GM20431 (cell line): ENCODE measurements around the gene SMYD3.

ENCODE experiments used
- in situ Hi-C: fragments of 300-500 bp; cut with MseI, MboI; formaldehyde crosslinking; loops from one replicate; pipeline ENCODE4 v1.15.0; 2020; ENCODE audit warnings: low sequenced_read_pairs; ENCODE audit not compliant: unreplicated experiment

SMYD3 gene

DNA sequence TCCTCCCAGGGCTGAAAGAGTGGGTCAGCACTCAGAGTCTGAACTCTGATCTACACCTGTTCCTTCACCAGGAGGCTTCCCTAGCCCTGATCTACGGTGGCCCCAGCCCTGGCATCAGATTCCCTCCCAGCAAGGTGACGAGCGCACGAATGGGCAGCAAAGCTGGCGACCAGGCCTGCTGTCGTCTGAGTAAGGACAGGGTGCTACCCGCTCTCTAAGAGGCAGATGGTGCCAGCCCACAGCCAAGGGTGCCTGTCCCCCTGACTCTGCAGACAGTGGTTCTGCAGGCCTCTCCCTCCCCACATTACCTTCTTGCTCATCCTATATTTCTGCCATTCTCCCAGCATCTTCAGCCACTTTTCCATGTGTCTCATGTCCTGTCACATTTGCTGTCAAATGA lies 10.3 kb upstream of the SMYD3 start:
- in situ Hi-C loops: no loop called here

DNA sequence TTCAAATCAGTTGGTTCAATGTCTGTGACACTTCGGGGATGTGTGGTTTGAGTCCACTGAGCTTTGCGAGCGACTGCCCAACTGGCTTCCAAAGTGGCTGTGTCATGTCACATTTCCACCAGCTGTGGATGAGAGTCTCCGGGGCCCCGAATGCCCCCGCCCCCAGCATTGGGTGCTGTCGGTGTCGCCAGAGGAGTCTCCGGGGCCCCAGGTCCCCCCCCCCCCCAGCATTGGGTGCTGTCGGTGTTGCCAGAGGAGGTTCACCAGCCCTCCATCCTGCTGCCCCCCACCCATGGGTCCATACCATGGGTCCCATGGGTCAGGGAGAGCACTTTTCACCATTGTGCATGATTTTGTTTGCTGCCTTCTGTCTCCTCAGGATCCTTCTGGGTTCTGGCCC lies 9.0 kb upstream of the SMYD3 start:
- in situ Hi-C loops: no loop called here

DNA sequence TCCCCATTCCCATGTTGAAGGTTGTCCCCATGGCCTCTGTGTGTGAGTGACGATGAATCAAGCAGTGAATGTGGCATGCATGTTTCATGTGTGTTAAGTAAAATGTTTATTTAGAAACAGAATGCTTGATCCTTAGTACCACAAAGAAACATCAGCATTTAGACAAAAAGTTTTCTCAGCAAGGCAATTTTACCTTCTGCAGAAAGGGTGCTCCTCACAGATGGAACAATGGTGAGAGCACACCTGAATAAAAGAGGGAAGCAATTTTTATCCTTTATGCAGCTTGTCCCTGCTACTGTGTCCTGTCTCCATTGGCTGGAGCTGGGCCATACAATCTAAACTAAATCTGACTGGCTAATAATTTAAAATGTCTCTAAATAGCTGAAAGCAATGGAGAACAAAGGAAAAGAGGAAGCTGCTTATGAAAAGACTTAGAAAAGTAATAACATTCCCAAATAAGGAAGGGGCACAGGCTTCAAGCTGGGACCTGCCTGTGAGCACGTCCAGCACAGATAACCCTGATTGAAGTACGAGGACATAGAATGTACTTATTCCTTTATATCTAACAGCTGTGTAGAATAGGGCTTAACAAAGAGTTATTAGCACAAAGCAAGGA lies 8.4 kb upstream of the SMYD3 start:
- in situ Hi-C loops: no loop called here

DNA sequence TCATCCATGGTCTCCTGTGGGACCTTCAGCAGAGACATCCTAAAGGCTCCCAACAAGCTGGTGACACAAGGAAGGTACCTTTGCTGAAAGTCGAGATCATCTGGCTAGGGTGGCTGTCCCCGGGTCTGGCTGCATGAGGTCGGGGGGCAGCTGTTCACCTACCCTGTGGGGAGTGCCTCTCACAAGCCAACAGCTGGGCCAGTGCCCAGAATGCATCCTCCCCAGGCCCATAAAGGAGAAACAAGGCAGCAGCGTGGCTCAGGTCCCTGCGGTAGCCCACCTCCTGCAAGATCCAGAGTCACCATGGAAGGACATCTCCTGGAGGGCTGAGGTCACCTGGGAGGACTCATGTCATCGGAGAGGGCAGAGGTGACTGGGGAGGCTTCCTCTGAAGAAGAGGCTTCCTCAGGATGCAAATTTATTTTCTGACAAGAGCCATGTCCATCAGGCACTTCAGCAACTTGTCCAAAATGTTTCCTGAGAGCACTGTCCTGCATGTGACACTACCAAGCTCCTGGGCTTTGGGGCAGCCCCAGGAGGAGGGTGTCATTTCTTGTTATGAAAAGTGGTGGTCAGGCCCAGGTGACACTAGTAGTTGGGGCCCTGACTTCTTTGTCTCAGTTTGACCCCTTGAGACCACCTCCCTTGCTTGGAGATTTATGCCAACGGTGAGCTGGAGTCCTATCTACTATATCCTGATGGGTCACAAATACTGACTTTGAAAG lies 6.7 kb upstream of the SMYD3 start:
- in situ Hi-C loops: no loop called here

DNA sequence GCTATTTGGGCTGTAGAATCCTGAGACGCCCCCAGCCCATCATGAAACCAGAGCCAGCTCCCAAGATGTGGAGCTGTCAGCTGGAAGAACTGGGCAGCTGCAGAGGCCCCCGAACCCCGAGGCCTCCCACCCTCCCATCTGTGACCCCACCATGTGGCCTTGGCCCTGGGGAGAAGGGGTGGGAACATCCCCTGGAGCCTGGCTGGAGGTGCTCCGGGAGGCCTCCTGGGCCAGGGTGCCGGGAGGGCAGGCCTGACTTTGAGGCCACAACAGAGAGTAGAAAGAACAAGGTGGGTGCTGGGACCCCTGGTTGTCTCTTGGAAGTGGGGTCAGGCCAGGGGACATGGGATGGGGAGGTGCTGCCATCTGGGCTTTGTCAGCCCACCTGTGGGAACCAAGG lies 6.0 kb upstream of the SMYD3 start:
- in situ Hi-C loops: no loop called here

DNA sequence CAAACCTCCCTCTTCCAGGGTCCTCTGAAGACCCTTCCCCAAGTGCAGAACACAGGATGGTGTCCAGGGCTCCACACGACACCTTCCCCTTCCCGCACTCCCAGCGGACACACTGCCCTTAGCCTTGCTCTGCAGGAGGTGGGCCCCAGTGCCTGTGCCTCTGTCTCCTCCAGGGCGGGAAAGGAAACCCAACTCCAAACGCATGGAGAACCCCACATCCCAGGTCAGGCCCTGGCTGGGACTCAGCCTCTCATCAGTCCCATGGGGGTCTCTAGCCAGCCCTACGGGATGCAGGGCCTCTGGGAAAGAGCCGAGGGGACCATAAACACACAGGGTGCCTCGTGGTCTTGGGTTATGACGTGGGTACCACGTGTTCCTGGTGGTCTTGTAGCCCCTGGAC lies 5.6 kb upstream of the SMYD3 start:
- in situ Hi-C loops: no loop called here

DNA sequence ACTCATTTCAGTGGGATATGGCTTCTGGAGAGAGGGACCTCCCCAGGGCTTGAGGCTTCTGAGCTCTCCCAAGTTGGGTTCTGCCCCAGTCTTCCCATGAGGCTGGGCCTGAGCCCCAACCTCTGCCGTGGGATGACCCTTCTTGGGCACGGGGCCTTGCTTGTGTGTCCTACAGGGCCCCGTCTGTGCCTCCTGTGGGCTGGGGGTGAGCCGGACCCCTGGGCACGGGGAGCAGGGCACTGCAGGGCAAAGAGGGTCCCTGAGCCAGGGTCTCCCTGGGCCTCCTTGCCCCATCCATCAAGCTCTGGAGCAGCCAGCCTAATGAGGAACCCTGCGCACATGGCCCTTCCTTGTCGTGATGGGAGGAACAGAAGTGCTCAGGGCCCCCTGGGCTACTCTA lies 5.2 kb upstream of the SMYD3 start:
- in situ Hi-C loops: no loop called here

DNA sequence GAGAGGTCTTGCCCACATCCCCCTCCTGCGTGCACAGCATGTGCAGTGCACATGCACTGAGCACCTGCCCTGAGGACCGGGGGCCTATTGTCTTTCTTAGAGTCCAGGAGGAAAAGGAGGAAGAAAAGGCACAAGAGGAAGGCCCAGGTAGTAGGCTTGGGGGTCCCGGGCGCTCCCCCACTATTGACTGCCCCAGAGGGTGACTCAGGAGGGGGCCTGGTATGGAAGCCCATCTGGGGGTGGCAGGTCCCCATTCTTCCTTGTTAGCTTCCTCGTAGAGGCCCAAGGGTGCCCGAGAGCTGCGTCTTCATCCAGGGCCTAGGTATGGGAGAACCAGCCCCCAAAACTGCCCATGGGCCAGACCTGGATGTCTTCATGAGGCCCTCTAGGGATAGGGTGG lies 4.1 kb upstream of the SMYD3 start:
- in situ Hi-C loops: no loop called here

DNA sequence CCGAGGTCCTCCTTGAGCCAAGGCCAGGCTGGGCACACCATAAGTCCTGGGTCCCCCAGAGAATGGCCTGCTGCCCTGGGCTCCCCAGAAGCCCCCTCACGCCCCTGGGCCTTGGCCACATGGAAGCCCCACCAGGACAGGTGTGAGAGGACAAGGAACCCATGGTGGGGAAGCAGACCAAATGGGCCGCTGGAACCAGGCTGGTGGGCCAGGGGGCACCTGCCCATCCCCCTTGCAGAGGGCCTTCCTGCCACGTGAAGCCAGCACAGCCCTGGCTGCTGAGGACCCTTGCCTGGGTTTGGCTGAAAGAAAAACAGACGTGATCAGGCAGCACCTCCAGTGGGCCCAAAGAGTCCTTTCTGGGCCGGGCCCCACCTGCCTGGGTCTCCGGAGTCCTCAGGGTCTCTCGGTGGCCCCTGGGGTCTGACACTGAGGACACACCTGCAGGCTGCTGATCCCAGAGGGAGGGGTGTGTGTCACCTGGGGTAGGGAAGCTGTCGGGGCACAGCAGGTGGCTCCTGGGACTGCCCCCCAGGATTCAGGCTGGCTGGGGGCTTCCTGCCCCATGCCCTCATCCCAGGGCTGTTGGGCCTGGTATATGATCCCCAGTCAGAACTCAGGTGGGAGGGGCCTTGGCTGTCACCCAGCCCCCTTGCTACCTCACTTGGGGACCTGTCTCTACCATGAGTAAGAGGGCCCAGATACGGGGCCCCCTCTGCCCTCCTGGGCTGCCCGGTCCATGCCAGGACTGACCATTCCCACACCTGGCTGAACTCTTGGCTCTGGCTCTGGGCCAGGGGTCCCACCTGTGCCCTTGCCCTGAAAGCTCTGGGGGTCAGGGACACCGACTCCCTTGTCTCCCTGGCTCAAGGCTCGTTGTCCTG lies 3.3 kb upstream of the SMYD3 start:
- in situ Hi-C loops: no loop called here

DNA sequence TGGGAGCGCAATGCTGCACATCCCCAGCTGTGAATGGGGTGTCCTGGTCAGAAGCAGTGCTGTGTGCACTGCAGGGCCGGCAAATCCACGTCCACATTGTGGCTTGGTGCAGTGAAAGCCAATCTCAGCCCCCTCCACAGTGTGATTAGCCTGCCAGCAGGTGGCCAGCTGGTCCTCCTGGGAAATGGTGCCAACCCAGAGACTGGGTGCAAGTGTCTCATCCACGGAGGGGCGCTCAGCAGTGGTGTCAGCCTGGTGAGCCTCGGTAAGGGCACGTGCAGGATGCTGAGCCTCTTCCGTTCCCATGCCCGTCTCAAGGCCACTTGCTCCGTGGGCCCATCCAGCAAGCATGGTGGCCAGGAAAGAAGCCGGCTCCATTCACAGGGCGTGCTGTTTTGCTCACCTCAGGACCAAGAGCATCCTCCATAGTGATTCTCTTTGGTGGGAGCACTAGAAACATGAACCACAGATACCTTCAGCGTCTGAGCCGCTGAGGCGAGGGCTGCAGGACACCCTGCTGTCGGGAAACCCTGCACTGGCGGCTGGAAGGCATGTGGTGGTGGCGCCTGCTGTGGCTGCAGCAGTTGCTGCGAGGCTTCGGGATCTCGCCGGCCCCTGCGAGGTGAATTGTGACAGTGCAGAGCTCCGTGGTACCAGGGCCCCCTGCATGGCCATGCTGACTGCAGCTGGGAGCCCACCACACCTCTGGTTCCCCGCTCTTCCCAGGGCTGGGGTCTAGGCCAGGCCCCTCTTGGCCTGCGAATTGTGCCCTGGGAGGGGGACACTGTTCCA lies 2.0 kb upstream of the SMYD3 start:
- in situ Hi-C loops: no loop called here

DNA sequence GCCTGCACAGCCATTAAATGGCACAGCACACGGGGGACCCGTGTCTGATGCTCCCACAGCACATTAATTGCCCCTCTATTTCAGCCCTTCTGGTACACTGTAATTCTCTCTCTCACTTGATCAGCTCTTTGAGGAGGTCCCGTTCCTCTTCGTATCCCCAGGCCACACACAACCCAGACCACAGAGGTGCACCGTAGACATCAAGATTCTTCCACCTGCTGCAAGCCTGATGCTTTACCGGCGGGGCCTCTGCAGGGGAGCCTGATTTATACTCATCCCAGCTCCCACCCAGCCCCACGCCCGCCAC lies 759 bp downstream of the SMYD3 start:
- in situ Hi-C loops: no loop called here

DNA sequence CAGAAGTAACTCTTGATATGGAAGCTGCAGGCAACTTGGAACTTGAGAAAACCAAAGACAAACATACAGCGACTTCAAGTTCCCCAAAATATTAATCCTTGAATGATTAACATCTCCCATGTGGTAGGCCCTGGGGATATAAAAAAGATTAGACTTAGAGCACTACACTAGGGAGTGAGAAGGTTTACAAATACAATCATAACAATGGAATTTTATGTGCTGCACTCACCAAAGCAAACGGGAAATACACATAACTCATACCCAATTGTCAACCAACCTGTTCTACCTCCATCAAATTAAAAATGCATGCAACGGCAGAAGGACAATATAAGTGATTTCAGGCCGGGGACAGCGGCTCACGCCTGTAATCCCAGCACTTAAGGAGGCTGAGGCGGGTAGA lies 3.7 kb downstream of the SMYD3 start:
- in situ Hi-C loops: no loop called here

DNA sequence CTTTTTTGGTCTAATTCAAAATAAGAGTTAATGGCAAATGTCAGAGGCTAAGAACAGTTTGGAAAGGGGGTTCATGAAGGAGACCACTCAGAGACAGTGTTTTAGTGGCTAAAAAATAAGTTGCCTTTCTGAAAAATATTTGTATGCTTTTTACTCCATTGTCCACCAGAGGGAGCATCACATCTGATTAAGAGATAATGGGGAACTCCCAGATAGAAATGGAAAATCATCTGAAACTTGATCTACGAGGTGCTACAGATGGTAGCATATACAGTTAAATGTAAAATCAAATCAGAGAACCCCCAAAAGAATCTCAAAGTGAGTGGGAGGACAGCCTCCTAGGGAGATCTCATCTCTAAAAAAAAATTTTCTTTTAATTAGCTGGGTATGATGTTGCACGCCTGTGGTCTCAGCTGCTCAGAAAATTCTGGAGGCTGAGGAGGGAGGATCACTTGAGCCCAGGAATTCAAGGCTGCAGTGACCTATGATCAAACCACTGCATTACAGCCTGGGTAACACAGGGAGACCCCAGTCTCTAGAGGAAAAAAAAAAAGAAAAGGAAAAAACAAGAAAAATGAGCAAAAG lies 9.7 kb downstream of the SMYD3 start:
- in situ Hi-C loops: no loop called here

DNA sequence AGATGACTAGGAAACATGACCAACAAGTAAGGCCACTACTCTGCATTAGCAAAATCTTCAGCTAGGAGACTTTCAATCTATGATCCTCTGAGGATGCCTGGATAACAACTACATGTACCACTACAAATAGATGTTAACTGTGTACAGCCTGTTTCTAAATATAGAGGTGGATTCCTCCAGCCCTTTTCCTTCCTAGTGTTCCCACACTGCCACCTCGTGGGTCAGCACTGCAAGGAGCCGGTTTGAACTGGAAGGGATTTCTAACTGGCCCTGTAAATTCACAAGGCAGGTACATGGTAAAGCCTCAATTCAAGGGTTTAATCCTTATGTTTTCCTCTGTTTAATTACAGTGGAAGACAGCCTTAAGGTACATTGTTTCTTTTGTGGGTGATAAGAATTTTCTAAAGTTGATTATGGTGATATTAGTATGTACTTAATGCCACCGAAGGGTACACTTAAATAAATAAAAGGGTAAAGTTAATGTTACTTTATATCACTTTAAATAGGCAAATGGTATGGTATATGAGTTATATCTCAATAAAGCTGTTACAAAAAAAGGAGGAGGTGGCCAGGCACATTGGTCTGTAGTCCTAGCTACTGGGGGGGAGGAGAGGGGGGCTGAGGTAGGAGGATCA lies 14.4 kb downstream of the SMYD3 start:
- in situ Hi-C loops: no loop called here

DNA sequence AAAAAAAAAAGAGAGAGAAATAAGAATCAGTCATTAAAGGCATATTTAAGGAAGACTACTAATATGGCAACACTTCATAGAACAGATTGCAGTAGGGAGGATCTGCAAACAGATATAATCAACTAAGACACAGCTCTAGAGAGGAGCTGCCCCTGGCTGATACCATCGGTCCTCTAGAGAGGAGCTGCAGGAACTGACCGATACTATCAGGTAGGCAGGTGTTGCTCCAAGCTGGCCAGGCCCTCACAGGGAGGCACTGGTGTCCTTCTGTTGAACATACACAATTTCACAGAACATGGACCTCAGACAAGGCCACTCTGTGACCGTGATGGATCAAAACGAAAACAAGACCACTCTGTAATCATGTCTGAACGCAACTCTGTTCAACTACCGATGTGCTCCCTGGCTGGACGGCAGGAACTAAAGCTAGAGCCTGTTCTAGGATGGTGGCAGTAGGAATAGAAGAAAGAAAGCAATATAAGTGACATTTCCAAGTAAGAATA lies 15.5 kb downstream of the SMYD3 start:
- in situ Hi-C loops: no loop called here

DNA sequence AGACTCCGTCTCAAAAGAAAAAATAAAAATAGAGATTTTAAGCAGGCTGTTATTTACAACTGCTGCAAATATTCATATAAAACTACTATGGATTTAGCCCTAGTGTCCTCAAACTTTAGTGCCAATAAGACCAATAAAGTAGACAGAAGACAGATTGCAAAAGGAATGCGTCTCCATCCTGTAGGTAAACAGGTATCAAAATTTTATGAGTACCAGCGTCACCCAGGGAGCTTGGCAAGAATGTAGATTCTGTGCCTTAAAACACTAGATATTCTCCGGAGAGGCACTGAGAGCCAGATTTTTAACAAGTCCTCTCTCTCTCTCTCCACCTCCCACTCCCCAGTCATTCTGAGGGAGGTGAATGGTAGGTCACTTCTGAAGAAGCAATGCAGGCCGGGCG lies 18.4 kb downstream of the SMYD3 start:
- in situ Hi-C loops: no loop called here

DNA sequence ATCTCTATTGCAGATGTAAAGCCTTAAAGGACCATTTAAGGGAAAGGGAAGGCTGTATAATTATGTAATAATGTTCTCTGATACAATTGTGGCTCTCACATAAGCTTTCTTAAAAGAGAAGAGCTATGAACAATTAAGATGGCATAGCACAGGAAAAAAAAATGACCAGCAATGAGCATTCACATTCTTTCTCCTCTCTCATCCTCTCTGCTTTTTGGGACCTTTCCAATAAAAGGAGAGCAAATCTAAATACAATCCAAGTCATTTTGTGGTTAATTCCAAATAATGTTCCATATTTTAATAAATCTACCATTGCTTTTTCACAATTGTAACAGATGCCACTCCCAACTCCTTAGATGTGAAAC lies 23.5 kb downstream of the SMYD3 start:
- in situ Hi-C loops: no loop called here

DNA sequence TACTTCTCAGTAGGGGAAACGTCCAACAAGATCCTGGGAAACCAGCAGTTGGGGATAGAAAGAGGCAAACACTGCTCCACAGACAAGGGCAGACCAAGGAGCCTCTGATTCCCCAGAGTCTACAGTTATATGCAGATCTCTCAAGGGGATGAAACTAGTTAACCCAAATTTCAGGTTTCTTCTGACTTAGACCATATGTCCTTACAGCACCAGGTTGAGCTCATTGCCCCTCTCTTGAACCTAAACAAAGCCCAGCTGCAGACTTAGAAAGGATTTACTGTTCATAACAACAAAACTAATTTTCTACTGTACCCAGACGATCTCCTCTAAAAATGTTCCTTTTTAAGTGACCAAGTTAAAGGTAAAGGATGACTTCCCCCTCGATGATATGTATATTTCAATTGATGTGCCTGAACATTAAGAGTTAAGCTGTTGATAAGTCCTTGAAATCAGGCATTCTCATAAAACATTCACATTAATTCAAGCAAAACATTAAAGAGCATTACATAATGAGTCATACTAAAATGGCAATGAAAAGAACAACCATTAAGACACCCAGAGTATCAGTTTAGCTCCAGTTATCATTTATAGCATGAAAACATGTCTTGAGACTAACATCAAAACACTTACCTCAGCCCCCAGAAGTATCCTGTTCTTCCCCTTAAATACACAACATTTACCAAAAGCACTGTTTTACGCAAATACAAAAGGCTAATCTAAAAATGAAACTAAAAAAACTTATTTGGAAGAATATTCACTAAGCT lies 24.1 kb downstream of the SMYD3 start:
- in situ Hi-C loops: no loop called here

DNA sequence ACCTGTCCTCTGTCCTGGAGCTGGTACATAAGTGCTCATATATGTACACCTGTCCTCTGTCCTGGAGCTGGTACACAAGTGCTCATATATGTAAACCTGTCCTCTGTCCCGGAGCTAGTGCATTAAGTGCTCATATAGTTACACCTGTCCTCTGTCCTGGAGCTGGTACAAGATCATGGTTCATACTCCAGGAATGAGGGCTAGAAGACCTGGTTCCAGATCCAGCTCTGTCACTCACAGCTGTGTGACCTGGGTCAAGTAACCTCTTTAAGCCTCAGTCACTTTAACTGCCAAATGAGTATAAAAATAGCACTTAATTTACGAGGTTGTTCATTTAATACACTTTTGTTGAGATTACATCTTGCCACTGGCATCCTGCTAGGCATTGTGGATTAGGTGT lies 28.0 kb downstream of the SMYD3 start:
- in situ Hi-C loops: no loop called here
